Measurements from ENCODE around the gene SH3RF1. TPM values are rescaled to one million over a fixed set of nuclear protein-coding genes. Genes with fewer than 3 reads are reported as not detected.

SH3RF1 gene
- total RNA-seq, 1 donor from 2014 or later = 19.6 TPM

- no peak for TF ChIP-seq CTCF (IDR thresholded peaks at IDR 0.05; ENCODE audit: unreplicated experiment)
- H3K4me3 Mint-ChIP-seq = no peak overlapping the region
- H3K4me1 Mint-ChIP-seq = peaks cover 2% of the 10 kb centered on the region
- H3K27me3 Mint-ChIP-seq (ENCODE audit: low read depth) = no peaks in the 10 kb centered on the region
- H3K36me3 Mint-ChIP-seq = peaks cover 33% of the 10 kb centered on the region
- no peak for DNase-seq (ENCODE audit: low spot score in 2 of 2, unreplicated experiment in 2 of 2)
- no peaks in the 10 kb centered on the region for H3K9me3 Mint-ChIP-seq
- no peak overlapping the region for H3K27ac Mint-ChIP-seq
Observed at GRCh38 chr4:169116270-169116901, 154.4 kb downstream of the SH3RF1 start.

- H3K27me3 Mint-ChIP-seq (ENCODE audit: low read depth) = no peaks in the 10 kb centered on the region
- no peak for DNase-seq (ENCODE audit: low spot score in 2 of 2, unreplicated experiment in 2 of 2)
- no peak overlapping the region for H3K4me3 Mint-ChIP-seq
- H3K27ac Mint-ChIP-seq = peak overlapping the region; percentile 1
- no peaks in the 10 kb centered on the region for H3K4me1 Mint-ChIP-seq
- no peaks in the 10 kb centered on the region for H3K9me3 Mint-ChIP-seq
- no peak for TF ChIP-seq CTCF (IDR thresholded peaks at IDR 0.05; ENCODE audit: unreplicated experiment)
- peaks cover 30% of the 10 kb centered on the region for H3K36me3 Mint-ChIP-seq
Observed at GRCh38 chr4:169115897-169116254, 154.9 kb downstream of the SH3RF1 start.

- Mint-ChIP-seq H3K9me3 (no peaks in the 10 kb centered on the region), H3K4me1 (no peaks in the 10 kb centered on the region), H3K27me3 (ENCODE audit: low read depth) (no peaks in the 10 kb centered on the region), H3K36me3 (peaks cover 31% of the 10 kb centered on the region), H3K4me3 (no peak overlapping the region), H3K27ac (peak overlapping the region; percentile 1)
- TF ChIP-seq CTCF (IDR thresholded peaks at IDR 0.05; ENCODE audit: unreplicated experiment) = no peak
- DNase-seq (ENCODE audit: low spot score in 2 of 2, unreplicated experiment in 2 of 2) = no peak
Observed at GRCh38 chr4:169115144-169115896, 155.4 kb downstream of the SH3RF1 start.

GRCh38 chr4:169114341-169114974 lies 156.3 kb downstream of the SH3RF1 start:
- H3K4me3 Mint-ChIP-seq = no peak overlapping the region
- H3K4me1 Mint-ChIP-seq = no peaks in the 10 kb centered on the region
- no peaks in the 10 kb centered on the region for H3K9me3 Mint-ChIP-seq
- H3K27me3 Mint-ChIP-seq (ENCODE audit: low read depth) = no peaks in the 10 kb centered on the region
- TF ChIP-seq CTCF (IDR thresholded peaks at IDR 0.05; ENCODE audit: unreplicated experiment) = no peak
- DNase-seq (ENCODE audit: low spot score in 2 of 2, unreplicated experiment in 2 of 2) = no peak
- H3K27ac Mint-ChIP-seq = no peak overlapping the region
- peaks cover 31% of the 10 kb centered on the region for H3K36me3 Mint-ChIP-seq

- no peaks in the 10 kb centered on the region for H3K4me1 Mint-ChIP-seq
- peaks cover 36% of the 10 kb centered on the region for H3K36me3 Mint-ChIP-seq
- DNase-seq (ENCODE audit: low spot score in 2 of 2, unreplicated experiment in 2 of 2) = no peak
- no peaks in the 10 kb centered on the region for H3K9me3 Mint-ChIP-seq
- H3K27ac Mint-ChIP-seq = no peak overlapping the region
- no peaks in the 10 kb centered on the region for H3K27me3 Mint-ChIP-seq (ENCODE audit: low read depth)
- TF ChIP-seq CTCF (IDR thresholded peaks at IDR 0.05; ENCODE audit: unreplicated experiment) = no peak
- H3K4me3 Mint-ChIP-seq = no peak overlapping the region
Observed at GRCh38 chr4:169110633-169111032, 160.1 kb downstream of the SH3RF1 start.
